Fibroblast of the aortic adventitia (primary cell): ENCODE data around the gene ARHGEF9. TPM values are rescaled to one million over a fixed set of nuclear protein-coding genes. Genes with fewer than 3 reads are reported as not detected.
A peak's percentile ranks its signal among the peaks of the same experiment; 100 is the strongest.
"Not testable (repeated sequence)": the region's sequence is repeated elsewhere in the genome, so short reads cannot be mapped to it uniquely, and the experiment has no call there.

Source experiments
- DNase-seq: peaks from one replicate; pipeline ENCODE4 v3.0.0-alpha.2; 2010; ENCODE audit warnings: low read depth
- H3K4me3 ChIP-seq: 2 replicates; pipeline ENCODE4 v1.5.1; 2011; ENCODE audit warnings: low read depth, mild to moderate bottlenecking, control low read depth, low read length, moderate library complexity
- CTCF ChIP-seq: IDR thresholded peaks from 2 replicates; pipeline ENCODE4 v1.5.1; 2011; ENCODE audit warnings: mild to moderate bottlenecking, low read length, control low read depth, inconsistent platforms; ENCODE audit not compliant: insufficient read depth
- total RNA-seq: library from RNA; depleted of rRNA; stranded (reverse); fragments of >200 nt; gene quantifications from 2 replicates; pipeline ENCODE4 v1.2.3, GENCODE V29; 2012; ENCODE audit warnings: low replicate concordance

Gene ARHGEF9
- total RNA-seq, result 13.8 and 19.2 TPM in 2 replicates

DNA sequence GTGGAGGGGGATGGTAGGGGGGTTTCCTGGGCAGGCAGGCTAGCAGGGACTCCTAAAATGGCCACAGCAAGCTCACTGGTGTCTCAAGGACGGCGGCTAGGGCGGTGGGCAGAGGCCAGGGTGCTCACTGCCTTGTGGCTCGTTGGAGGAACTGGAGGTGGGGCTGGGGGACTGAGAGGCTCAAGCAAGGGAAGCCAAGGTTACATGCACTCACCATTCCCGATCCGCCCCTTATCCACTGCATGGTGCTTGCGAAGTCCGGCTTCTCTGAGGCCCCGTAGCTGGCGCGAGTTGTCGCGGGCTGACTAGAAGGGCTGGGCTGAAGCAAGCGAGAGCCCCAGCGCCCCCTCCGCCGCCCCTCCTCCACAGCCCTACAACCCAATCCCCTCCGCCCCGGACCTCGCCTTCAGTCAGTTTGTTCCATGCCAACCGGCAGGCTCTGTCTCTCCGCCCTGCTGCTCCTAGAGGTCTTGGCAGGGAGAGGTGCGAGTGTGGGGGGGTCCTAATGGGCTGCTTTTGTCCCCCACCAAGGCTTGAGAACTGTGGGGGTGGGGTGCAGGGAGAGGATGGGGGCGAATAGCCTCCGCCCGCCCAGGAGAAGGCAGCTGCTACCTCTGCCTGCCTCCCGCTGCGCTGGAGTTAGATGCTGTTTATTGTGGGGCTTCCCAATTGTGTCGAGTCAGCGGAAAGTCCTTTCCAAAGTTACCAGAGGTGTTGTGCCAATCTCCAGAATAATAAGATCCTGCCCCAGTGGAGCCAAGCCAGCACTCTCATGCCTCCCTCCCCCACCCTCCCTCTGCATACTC, at the start of gene ARHGEF9:
Gene ARHGEF9, minus strand, starts transcription at position 313 of the 806 bp plus-strand sequence. Its CDS starts 69 bp downstream, at position 244.
- H3K4me3 ChIP-seq, result peak within 1 kb of the TSS; percentile 18
- no peak for TF ChIP-seq CTCF
- no peak for DNase-seq

DNA sequence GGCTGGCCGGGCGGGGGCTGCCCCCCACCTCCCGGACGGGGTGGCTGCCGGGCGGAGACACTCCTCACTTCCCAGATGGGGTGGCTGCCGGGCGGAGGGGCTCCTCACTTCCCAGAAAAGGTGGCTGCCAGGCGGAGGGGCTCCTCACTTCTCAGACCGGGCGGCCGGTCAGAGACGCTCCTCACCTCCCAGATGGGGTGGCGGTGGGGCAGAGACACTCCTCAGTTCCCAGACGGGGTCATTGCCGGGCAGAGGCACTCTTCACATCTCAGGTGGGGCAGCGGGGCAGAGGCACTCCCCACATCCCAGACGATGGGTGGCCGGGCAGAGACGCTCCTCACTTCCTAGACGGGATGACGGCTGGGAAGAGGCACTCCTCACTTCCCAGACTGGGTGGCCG, 40.4 kb upstream of the ARHGEF9 start:
- not testable (repeated sequence) for H3K4me3 ChIP-seq, DNase-seq

DNA sequence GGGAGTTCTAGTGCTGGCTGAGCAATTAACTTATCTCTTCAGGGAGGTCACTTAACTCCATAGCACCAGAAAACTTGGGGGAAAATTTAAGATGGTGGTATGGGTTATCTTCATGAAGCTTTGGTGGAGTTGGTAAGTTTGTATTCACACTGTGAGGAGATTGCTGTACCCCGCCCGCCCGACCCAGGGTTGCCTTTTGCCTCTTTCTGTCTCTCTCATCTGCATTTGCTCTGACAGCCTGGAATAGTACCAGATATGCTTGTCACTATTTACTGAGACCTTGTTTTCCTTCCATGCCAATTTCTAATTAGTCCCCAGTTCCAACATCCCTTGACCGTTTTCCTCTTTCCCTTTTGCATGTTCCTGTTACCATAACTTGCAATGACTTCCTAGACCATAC, 33.1 kb upstream of the ARHGEF9 start:
- H3K4me3 ChIP-seq, result no peak overlapping the region
- no peak for TF ChIP-seq CTCF
- no peak for DNase-seq

DNA sequence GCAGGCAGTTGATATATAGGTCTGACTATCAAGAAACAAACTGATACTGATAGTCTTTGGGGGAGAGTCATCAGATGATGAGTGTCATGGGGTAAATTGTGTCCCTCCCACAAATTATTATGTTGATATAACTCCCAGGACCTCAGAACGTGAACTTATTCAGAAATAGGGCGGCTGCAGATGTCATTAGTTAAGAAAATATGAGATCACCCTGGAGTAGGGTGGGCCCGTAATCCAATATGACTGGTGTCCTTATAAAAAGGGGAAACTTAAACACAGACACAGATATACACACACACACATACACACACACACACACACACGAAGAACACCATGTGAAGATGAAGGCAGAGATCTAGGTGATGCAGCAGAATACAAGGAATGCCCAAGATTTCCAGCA, 32.7 kb upstream of the ARHGEF9 start:
- TF ChIP-seq CTCF, result no peak
- no peak overlapping the region for H3K4me3 ChIP-seq
- no peak for DNase-seq

GRCh38 chrX:63812823-63813222, 27.8 kb upstream of the ARHGEF9 start:
- no peak for TF ChIP-seq CTCF
- H3K4me3 ChIP-seq, result no peak overlapping the region
- DNase-seq, result no peak

GRCh38 chrX:63810746-63811145, 25.7 kb upstream of the ARHGEF9 start:
- TF ChIP-seq CTCF, result no peak
- DNase-seq, result no peak
- H3K4me3 ChIP-seq, result no peak overlapping the region

DNA sequence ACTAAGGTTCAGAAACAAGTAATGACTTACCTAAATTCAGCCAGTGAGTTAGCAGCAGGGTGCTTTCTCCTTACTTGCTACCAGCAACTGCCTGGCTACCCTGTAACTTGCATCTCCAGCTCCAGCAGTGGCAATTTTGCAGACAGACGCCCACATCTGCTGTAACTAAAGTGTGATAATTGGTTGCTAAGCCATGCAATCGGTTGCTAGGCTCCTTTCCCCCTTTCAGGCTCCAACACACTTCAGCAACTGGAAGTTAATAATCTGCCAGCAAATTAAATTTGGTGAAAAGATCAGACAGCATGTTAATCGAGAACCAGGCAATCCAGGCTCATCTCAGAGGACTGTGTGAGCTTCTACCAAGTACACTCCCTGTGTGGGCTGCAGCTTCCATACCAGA, 24.2 kb upstream of the ARHGEF9 start:
- no peak for TF ChIP-seq CTCF
- no peak for DNase-seq
- H3K4me3 ChIP-seq, result no peak overlapping the region

DNA sequence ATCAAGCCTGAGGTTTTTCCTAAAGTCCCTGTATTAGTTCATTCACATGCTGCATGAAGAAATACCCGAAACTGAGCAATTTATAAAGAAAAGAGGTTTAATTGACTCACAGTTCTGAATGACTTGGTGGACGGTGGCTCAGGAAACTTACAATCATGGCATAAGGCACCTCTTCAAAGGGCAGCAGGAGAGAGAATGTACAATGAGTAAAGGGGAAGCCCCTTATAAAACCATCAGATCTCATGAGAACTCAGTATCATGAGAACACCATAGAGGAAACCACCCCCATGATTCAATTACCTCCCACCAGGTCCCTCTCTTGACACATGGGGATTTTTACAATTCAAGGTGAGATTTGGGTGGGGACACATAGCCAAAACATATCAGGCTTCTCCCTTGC, 10.4 kb upstream of the ARHGEF9 start:
- not testable (repeated sequence) for H3K4me3 ChIP-seq, DNase-seq
